ENCODE data around the gene DDIT3. TPM values are rescaled to one million over a fixed set of nuclear protein-coding genes. Genes with fewer than 3 reads are reported as not detected.

Gene DDIT3
- total RNA-seq, 1 experiment from 2014 or later = 84.7 TPM

GRCh38 chr12:57563358-57563757, 43.0 kb upstream of the DDIT3 start:
- CTCF ChIA-PET = no interaction called here
- Histone ChIP-seq H3K27ac (ENCODE audit: low read depth, low read length) (no peak overlapping the region), H3K27me3 (ENCODE audit: insufficient read depth, low read length) (no peaks in the 10 kb centered on the region), H3K4me1 (ENCODE audit: control insufficient read depth in 1 of 2, insufficient read depth in 2 of 2, low read length in 2 of 2) (peaks cover 9 to 11% of the 10 kb centered on the region in 2 experiments), H3K36me3 (ENCODE audit: control insufficient read depth in 1 of 2, insufficient read depth in 2 of 2, low read length in 2 of 2) (no peaks in the 10 kb centered on the region; a peak in 1 of 4 replicates), H3K79me2 (ENCODE audit: insufficient read depth, low read length) (no peaks in the 10 kb centered on the region), H3K4me3 (replicated peaks in 1 of 2; ENCODE audit: low read depth in 1 of 2, low read length in 2 of 2) (no peak overlapping the region), H3K9ac (ENCODE audit: low read length) (no peak overlapping the region), H2AFZ (ENCODE audit: low read depth, low read length, poor library complexity, severe bottlenecking) (no peak overlapping the region), H3K9me3 (ENCODE audit: control insufficient read depth in 1 of 2, insufficient read depth in 1 of 2, low read depth in 1 of 2, low read length in 2 of 2) (no peaks in the 10 kb centered on the region), H4K20me1 (ENCODE audit: insufficient read depth) (no peaks in the 10 kb centered on the region), H3K4me2 (ENCODE audit: low read length) (no peak overlapping the region), H3K9me2 (ENCODE audit: insufficient read depth) (no peaks in the 10 kb centered on the region)
- DNase-seq (ENCODE audit: low read depth, low spot score) (no peak), ATAC-seq (no peak)
- intact Hi-C loops (cut with micrococcal nuclease) = no loop called here
- no peak for TF ChIP-seq TCF7L2 (IDR thresholded peaks at IDR 0.05; ENCODE audit: borderline replicate concordance, extremely low read depth, insufficient read depth, insufficient read length)
- TF ChIP-seq JUND (IDR thresholded peaks at IDR 0.05) = no peak
- TF ChIP-seq SP1 (IDR thresholded peaks at IDR 0.05; ENCODE audit: low read depth) = no peak
- TF ChIP-seq, protein P1, sequence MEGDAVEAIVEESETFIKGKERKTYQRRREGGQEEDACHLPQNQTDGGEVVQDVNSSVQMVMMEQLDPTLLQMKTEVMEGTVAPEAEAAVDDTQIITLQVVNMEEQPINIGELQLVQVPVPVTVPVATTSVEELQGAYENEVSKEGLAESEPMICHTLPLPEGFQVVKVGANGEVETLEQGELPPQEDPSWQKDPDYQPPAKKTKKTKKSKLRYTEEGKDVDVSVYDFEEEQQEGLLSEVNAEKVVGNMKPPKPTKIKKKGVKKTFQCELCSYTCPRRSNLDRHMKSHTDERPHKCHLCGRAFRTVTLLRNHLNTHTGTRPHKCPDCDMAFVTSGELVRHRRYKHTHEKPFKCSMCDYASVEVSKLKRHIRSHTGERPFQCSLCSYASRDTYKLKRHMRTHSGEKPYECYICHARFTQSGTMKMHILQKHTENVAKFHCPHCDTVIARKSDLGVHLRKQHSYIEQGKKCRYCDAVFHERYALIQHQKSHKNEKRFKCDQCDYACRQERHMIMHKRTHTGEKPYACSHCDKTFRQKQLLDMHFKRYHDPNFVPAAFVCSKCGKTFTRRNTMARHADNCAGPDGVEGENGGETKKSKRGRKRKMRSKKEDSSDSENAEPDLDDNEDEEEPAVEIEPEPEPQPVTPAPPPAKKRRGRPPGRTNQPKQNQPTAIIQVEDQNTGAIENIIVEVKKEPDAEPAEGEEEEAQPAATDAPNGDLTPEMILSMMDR (IDR thresholded peaks at IDR 0.05 in 2 of 3, conservative IDR thresholded peaks at IDR 0.05 in 1 of 3; ENCODE audit: borderline replicate concordance in 1 of 3, insufficient read depth in 1 of 3, low read depth in 2 of 3, low read length in 2 of 3) = no peak
- TF ChIP-seq EZH2phosphoT487 (IDR thresholded peaks at IDR 0.05; ENCODE audit: borderline replicate concordance) = no peak
- TF ChIP-seq POLR2A (IDR thresholded peaks at IDR 0.05; ENCODE audit: borderline replicate concordance, extremely low read depth, insufficient read depth, insufficient read length) = no peak
- no peak for TF ChIP-seq ELF1 (IDR thresholded peaks at IDR 0.05; ENCODE audit: borderline replicate concordance, low read depth)
- no peak for TF ChIP-seq ZNF274 (IDR thresholded peaks at IDR 0.05; ENCODE audit: low read depth, low read length)
- no peak for TF ChIP-seq ATF3 (IDR thresholded peaks at IDR 0.05)
- no peak for TF ChIP-seq RAD21 (IDR thresholded peaks at IDR 0.05; ENCODE audit: low read depth)
- no peak for TF ChIP-seq POLR2AphosphoS5 (IDR thresholded peaks at IDR 0.05; ENCODE audit: low read depth, low read length)
- TF ChIP-seq, protein P2, sequence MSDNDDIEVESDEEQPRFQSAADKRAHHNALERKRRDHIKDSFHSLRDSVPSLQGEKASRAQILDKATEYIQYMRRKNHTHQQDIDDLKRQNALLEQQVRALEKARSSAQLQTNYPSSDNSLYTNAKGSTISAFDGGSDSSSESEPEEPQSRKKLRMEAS (IDR thresholded peaks at IDR 0.05) = no peak
- no peak for TF ChIP-seq CEBPB (IDR thresholded peaks at IDR 0.05; ENCODE audit: low read depth)
- RAD21 ChIA-PET (ENCODE audit: low non-redundant PET in 1 of 2, low total read pairs in 2 of 2, uncharacterized antibody in 2 of 2, unreplicated experiment in 2 of 2) = no interaction called here
- BruUV-seq (replicated peaks) = no TSS peak
- POLR2A ChIA-PET = no interaction called here

Data from HCT116 (cell line).